GM23338 (cell line): Measurements from ENCODE around the gene VPS54. TPM values are rescaled to one million over a fixed set of nuclear protein-coding genes. Genes with fewer than 3 reads are reported as not detected.

Source experiments
- ATAC-seq: fragments of 200-7000 bp; cut with Tn5 transposase; 3 replicates; pipeline ENCODE4 v1.9.1; 2020
- DNase-seq: peaks from one replicate; pipeline ENCODE4 v3.0.0-alpha.2; 2015; ENCODE audit warnings: low spot score
- H2AFZ ChIP-seq: fragments of 200-600 bp; sonication (generic); 2 replicates; pipeline ENCODE4 v1.8.0; 2016; ENCODE audit warnings: antibody characterized with exemption, mild to moderate bottlenecking, moderate library complexity
- H3F3A ChIP-seq: fragments of 200-600 bp; sonication (generic); replicated peaks from 2 replicates; pipeline ENCODE4 v1.8.0; 2017; ENCODE audit warnings: antibody characterized with exemption, mixed run types, low read depth
- H3K27ac ChIP-seq: fragments of 200-600 bp; sonication (generic); 2 replicates; pipeline ENCODE4 v1.6.1; 2016; ENCODE audit warnings: low read depth
- H3K27me3 ChIP-seq: fragments of 200-600 bp; sonication (generic); 2 replicates; pipeline ENCODE4 v1.8.0; 2016; ENCODE audit warnings: mild to moderate bottlenecking, mixed run types, moderate library complexity; ENCODE audit not compliant: insufficient read depth
- H3K36me3 ChIP-seq: fragments of 200-600 bp; sonication (generic); 2 replicates; pipeline ENCODE4 v1.8.0; 2016; ENCODE audit warnings: mild to moderate bottlenecking; ENCODE audit not compliant: insufficient read depth
- H3K4me1 ChIP-seq: fragments of 200-600 bp; sonication (generic); 2 replicates; pipeline ENCODE4 v1.8.0; 2016; ENCODE audit warnings: mild to moderate bottlenecking, moderate library complexity; ENCODE audit not compliant: insufficient read depth
- H3K4me2 ChIP-seq: fragments of 200-600 bp; sonication (generic); 2 replicates; pipeline ENCODE4 v1.7.1; 2017; ENCODE audit warnings: mixed run types
- H3K4me3 ChIP-seq: fragments of 200-600 bp; sonication (generic); 2 replicates; pipeline ENCODE4 v1.6.1; 2016; ENCODE audit warnings: mixed run types
- H3K79me2 ChIP-seq: fragments of 200-600 bp; sonication (generic); replicated peaks from 2 replicates; pipeline ENCODE4 v1.8.0; 2017; ENCODE audit warnings: mild to moderate bottlenecking; ENCODE audit not compliant: insufficient read depth
- H3K9me2 ChIP-seq: fragments of 200-600 bp; sonication (generic); 2 replicates; pipeline ENCODE4 v1.8.0; 2017; ENCODE audit not compliant: insufficient read depth
- H4K20me1 ChIP-seq: fragments of 200-600 bp; sonication (generic); replicated peaks from 2 replicates; pipeline ENCODE4 v1.8.0; 2017; ENCODE audit warnings: mild to moderate bottlenecking; ENCODE audit not compliant: insufficient read depth
- H3K27ac Mint-ChIP-seq: 2 replicates; pipeline ENCODE4 v1.8.0; 2020; ENCODE audit warnings: inconsistent platforms, mild to moderate bottlenecking, moderate library complexity, mixed read lengths
- H3K27me3 Mint-ChIP-seq: 3 replicates; pipeline ENCODE4 v1.8.0; 2022; ENCODE audit warnings: low read depth, mild to moderate bottlenecking, moderate library complexity, mixed read lengths, inconsistent platforms; ENCODE audit not compliant: insufficient read depth, poor library complexity
- H3K36me3 Mint-ChIP-seq: 3 replicates; pipeline ENCODE4 v1.8.0; 2021; ENCODE audit warnings: low read depth, mild to moderate bottlenecking, inconsistent platforms, moderate library complexity, mixed read lengths
- H3K4me1 Mint-ChIP-seq: 3 replicates; pipeline ENCODE4 v1.8.0; 2020; ENCODE audit warnings: mild to moderate bottlenecking, inconsistent platforms, mixed read lengths
- H3K4me3 Mint-ChIP-seq: 3 replicates; pipeline ENCODE4 v1.8.0; 2021; ENCODE audit warnings: moderate library complexity, mild to moderate bottlenecking, inconsistent platforms, mixed read lengths
- H3K9me3 Mint-ChIP-seq: 3 replicates; pipeline ENCODE4 v1.8.0; 2020; ENCODE audit warnings: moderate library complexity, mild to moderate bottlenecking, inconsistent platforms, mixed read lengths
- CREB1 ChIP-seq: fragments of 250-450 bp; sonication (Bioruptor Pico); IDR thresholded peaks from 2 replicates; pipeline ENCODE4 v1.5.0; 2020; ENCODE audit warnings: low read depth, mild to moderate bottlenecking, moderate library complexity
- EZH2 ChIP-seq: fragments of 200-600 bp; sonication (generic); IDR thresholded peaks from one replicate; pipeline ENCODE4 v1.8.0; 2017; ENCODE audit warnings: antibody characterized with exemption, mild to moderate bottlenecking, low read depth; ENCODE audit not compliant: unreplicated experiment
- EZH2phosphoT487 ChIP-seq: fragments of 200-600 bp; sonication (generic); IDR thresholded peaks from one replicate; pipeline ENCODE4 v1.8.1; 2018; ENCODE audit warnings: antibody characterized with exemption; ENCODE audit not compliant: unreplicated experiment
- JUNB ChIP-seq: IDR thresholded peaks from one replicate; pipeline ENCODE4 v1.6.1; 2016; ENCODE audit warnings: antibody characterized with exemption; ENCODE audit not compliant: unreplicated experiment
- NANOG ChIP-seq: IDR thresholded peaks from 2 replicates; pipeline ENCODE4 v1.6.1; 2016; ENCODE audit warnings: antibody characterized with exemption, borderline replicate concordance
- POLR2AphosphoS5 ChIP-seq: IDR thresholded peaks from 2 replicates; pipeline ENCODE4 v1.6.1; 2016; ENCODE audit warnings: antibody characterized with exemption, low read depth
- STAT1 ChIP-seq: IDR thresholded peaks from one replicate; pipeline ENCODE4 v1.6.1; 2016; ENCODE audit warnings: antibody characterized with exemption; ENCODE audit not compliant: unreplicated experiment
- ZNF114 ChIP-seq: fragments of 250-450 bp; sonication (Bioruptor Pico); IDR thresholded peaks from 2 replicates; pipeline ENCODE4 v1.5.0; 2020; ENCODE audit warnings: mild to moderate bottlenecking, moderate library complexity
- ZNF331 ChIP-seq: fragments of 250-450 bp; sonication (Bioruptor Pico); IDR thresholded peaks from 2 replicates; pipeline ENCODE4 v1.5.0; 2020; ENCODE audit warnings: low read depth, mild to moderate bottlenecking, moderate library complexity
- polyA plus RNA-seq: library from polyadenylated mRNA; unstranded; fragments of >200 nt; fragmentation: Nextera tagmentation; extraction: Ambion mirVana; gene quantifications from 2 replicates; pipeline ENCODE4 v1.2.1, GENCODE V29; 2016
- total RNA-seq: library from RNA; depleted of rRNA; stranded (reverse); fragments of >200 nt; shearing (Covaris generic); gene quantifications from 2 replicates; pipeline ENCODE4 v1.2.3, GENCODE V29; 2014
- TF ChIP-seq, protein P1 (sequence below): fragments of 250-450 bp; sonication (Bioruptor Pico); IDR thresholded peaks from 2 replicates; pipeline ENCODE4 v1.5.0; 2020; ENCODE audit warnings: mild to moderate bottlenecking, moderate library complexity
- TF ChIP-seq, protein P2 (sequence below): IDR thresholded peaks from one replicate; pipeline ENCODE4 v1.6.1; 2018; ENCODE audit warnings: antibody characterized with exemption; ENCODE audit not compliant: unreplicated experiment
- TF ChIP-seq, protein P3 (sequence below), 2 experiments: fragments of 200-600 bp in 1 of 2; sonication (generic) in 1 of 2; conservative IDR thresholded peaks; 2 replicates each; pipeline versions ENCODE4 v1.5.1 to v1.6.1; 2016 to 2017; ENCODE audit warnings: antibody characterized with exemption in 2 of 2, low read depth in 2 of 2, mild to moderate bottlenecking in 2 of 2, moderate library complexity in 1 of 2
- TF ChIP-seq, protein P4 (sequence below): IDR thresholded peaks from 2 replicates; pipeline ENCODE4 v1.6.1; 2016; ENCODE audit warnings: antibody characterized with exemption

The VPS54 gene
- total and polyA plus RNA-seq, 2 experiments from 2014 or later: 6.6 to 17.0 TPM

DNA sequence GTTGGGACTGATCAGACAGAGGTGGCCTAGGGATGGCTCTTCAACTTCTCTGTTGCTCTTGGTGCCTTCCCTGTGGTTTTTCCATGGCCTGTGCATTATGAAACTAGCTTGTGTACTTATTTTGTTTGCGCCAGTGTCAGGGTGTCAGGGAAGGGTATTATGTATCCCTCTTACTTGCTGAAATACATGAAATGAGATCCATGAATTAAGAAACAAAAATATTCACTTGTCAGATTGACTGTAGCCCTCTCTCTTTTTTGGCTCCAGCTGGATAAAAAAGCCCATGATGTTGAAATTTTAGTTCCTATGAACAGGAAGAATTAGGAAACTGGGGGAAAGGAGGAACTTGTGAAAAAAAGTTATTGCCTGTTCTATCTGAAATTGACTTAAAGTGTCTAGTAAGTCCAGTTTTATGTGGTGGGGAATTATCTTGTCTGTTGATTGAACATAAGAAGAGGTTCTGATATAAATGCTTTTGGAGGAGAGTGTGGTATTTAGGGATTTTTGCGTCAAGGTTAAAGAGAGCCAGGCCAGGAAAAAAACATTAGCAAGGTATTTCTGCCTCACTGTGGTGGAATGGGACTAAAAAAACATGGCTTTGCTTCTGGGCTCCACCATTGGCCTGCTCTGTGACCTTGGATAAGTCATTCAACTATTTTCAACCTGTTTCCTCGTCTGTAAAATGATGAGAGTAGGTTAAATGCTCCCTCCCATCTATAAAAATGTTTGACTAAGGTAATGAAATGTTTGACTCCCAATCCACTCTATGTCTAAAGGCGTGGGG lies 165.5 kb downstream of the VPS54 start:
- Mint-ChIP-seq H3K4me1 (peaks cover 75% of the 10 kb centered on the region), H3K27ac (peak overlapping the region; percentile 88), H3K27me3 (no peaks in the 10 kb centered on the region), H3K4me3 (peak overlapping the region; percentile 37), H3K36me3 (peaks cover 57% of the 10 kb centered on the region), H3K9me3 (no peaks in the 10 kb centered on the region)
- no peaks in the 10 kb centered on the region for H3K27me3 ChIP-seq
- H3F3A ChIP-seq: no peaks in the 10 kb centered on the region
- H3K36me3 ChIP-seq: peaks cover 23% of the 10 kb centered on the region
- ATAC-seq (peak; percentile 6; the same call in 1 of the 3 replicates), DNase-seq (peak; percentile 57)
- H3K79me2 ChIP-seq: peaks cover 92% of the 10 kb centered on the region
- H3K4me1 ChIP-seq: peaks cover 61% of the 10 kb centered on the region
- H3K9me2 ChIP-seq: no peaks in the 10 kb centered on the region
- peak overlapping the region; percentile 56 for H3K4me2 ChIP-seq
- H2AFZ ChIP-seq: no peak overlapping the region
- TF ChIP-seq EZH2 (no peak), ZNF114 (CRISPR knock-in tag) (no peak), CREB1 (no peak), NANOG (no peak), ZNF331 (CRISPR knock-in tag) (no peak), JUNB (no peak), POLR2AphosphoS5 (no peak), STAT1 (no peak), EZH2phosphoT487 (no peak)
- TF ChIP-seq, protein P1, sequence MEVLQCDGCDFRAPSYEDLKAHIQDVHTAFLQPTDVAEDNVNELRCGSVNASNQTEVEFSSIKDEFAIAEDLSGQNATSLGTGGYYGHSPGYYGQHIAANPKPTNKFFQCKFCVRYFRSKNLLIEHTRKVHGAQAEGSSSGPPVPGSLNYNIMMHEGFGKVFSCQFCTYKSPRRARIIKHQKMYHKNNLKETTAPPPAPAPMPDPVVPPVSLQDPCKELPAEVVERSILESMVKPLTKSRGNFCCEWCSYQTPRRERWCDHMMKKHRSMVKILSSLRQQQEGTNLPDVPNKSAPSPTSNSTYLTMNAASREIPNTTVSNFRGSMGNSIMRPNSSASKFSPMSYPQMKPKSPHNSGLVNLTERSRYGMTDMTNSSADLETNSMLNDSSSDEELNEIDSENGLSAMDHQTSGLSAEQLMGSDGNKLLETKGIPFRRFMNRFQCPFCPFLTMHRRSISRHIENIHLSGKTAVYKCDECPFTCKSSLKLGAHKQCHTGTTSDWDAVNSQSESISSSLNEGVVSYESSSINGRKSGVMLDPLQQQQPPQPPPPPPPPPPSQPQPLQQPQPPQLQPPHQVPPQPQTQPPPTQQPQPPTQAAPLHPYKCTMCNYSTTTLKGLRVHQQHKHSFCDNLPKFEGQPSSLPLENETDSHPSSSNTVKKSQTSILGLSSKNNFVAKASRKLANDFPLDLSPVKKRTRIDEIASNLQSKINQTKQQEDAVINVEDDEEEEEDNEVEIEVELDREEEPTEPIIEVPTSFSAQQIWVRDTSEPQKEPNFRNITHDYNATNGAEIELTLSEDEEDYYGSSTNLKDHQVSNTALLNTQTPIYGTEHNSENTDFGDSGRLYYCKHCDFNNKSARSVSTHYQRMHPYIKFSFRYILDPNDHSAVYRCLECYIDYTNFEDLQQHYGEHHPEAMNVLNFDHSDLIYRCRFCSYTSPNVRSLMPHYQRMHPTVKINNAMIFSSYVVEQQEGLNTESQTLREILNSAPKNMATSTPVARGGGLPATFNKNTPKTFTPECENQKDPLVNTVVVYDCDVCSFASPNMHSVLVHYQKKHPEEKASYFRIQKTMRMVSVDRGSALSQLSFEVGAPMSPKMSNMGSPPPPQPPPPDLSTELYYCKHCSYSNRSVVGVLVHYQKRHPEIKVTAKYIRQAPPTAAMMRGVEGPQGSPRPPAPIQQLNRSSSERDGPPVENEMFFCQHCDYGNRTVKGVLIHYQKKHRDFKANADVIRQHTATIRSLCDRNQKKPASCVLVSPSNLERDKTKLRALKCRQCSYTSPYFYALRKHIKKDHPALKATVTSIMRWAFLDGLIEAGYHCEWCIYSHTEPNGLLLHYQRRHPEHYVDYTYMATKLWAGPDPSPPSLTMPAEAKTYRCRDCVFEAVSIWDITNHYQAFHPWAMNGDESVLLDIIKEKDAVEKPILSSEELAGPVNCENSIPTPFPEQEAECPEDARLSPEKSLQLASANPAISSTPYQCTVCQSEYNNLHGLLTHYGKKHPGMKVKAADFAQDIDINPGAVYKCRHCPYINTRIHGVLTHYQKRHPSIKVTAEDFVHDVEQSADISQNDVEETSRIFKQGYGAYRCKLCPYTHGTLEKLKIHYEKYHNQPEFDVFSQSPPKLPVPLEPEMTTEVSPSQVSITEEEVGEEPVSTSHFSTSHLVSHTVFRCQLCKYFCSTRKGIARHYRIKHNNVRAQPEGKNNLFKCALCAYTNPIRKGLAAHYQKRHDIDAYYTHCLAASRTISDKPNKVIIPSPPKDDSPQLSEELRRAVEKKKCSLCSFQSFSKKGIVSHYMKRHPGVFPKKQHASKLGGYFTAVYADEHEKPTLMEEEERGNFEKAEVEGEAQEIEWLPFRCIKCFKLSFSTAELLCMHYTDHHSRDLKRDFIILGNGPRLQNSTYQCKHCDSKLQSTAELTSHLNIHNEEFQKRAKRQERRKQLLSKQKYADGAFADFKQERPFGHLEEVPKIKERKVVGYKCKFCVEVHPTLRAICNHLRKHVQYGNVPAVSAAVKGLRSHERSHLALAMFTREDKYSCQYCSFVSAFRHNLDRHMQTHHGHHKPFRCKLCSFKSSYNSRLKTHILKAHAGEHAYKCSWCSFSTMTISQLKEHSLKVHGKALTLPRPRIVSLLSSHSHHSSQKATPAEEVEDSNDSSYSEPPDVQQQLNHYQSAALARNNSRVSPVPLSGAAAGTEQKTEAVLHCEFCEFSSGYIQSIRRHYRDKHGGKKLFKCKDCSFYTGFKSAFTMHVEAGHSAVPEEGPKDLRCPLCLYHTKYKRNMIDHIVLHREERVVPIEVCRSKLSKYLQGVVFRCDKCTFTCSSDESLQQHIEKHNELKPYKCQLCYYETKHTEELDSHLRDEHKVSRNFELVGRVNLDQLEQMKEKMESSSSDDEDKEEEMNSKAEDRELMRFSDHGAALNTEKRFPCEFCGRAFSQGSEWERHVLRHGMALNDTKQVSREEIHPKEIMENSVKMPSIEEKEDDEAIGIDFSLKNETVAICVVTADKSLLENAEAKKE: no peak
- TF ChIP-seq, protein P2, sequence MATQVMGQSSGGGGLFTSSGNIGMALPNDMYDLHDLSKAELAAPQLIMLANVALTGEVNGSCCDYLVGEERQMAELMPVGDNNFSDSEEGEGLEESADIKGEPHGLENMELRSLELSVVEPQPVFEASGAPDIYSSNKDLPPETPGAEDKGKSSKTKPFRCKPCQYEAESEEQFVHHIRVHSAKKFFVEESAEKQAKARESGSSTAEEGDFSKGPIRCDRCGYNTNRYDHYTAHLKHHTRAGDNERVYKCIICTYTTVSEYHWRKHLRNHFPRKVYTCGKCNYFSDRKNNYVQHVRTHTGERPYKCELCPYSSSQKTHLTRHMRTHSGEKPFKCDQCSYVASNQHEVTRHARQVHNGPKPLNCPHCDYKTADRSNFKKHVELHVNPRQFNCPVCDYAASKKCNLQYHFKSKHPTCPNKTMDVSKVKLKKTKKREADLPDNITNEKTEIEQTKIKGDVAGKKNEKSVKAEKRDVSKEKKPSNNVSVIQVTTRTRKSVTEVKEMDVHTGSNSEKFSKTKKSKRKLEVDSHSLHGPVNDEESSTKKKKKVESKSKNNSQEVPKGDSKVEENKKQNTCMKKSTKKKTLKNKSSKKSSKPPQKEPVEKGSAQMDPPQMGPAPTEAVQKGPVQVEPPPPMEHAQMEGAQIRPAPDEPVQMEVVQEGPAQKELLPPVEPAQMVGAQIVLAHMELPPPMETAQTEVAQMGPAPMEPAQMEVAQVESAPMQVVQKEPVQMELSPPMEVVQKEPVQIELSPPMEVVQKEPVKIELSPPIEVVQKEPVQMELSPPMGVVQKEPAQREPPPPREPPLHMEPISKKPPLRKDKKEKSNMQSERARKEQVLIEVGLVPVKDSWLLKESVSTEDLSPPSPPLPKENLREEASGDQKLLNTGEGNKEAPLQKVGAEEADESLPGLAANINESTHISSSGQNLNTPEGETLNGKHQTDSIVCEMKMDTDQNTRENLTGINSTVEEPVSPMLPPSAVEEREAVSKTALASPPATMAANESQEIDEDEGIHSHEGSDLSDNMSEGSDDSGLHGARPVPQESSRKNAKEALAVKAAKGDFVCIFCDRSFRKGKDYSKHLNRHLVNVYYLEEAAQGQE: no peak
- TF ChIP-seq, protein P3, sequence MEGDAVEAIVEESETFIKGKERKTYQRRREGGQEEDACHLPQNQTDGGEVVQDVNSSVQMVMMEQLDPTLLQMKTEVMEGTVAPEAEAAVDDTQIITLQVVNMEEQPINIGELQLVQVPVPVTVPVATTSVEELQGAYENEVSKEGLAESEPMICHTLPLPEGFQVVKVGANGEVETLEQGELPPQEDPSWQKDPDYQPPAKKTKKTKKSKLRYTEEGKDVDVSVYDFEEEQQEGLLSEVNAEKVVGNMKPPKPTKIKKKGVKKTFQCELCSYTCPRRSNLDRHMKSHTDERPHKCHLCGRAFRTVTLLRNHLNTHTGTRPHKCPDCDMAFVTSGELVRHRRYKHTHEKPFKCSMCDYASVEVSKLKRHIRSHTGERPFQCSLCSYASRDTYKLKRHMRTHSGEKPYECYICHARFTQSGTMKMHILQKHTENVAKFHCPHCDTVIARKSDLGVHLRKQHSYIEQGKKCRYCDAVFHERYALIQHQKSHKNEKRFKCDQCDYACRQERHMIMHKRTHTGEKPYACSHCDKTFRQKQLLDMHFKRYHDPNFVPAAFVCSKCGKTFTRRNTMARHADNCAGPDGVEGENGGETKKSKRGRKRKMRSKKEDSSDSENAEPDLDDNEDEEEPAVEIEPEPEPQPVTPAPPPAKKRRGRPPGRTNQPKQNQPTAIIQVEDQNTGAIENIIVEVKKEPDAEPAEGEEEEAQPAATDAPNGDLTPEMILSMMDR (conservative IDR thresholded peaks at IDR 0.05; ENCODE audit: low read depth in 2 of 2): no peak
- TF ChIP-seq, protein P4, sequence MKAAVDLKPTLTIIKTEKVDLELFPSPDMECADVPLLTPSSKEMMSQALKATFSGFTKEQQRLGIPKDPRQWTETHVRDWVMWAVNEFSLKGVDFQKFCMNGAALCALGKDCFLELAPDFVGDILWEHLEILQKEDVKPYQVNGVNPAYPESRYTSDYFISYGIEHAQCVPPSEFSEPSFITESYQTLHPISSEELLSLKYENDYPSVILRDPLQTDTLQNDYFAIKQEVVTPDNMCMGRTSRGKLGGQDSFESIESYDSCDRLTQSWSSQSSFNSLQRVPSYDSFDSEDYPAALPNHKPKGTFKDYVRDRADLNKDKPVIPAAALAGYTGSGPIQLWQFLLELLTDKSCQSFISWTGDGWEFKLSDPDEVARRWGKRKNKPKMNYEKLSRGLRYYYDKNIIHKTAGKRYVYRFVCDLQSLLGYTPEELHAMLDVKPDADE: no peak
- H3K4me3 ChIP-seq: peak overlapping the region; percentile 29
- peaks cover 18% of the 10 kb centered on the region for H4K20me1 ChIP-seq
- peak overlapping the region; percentile 98 for H3K27ac ChIP-seq
